HepG2 (cell line): Measurements from ENCODE around the gene UBA6. TPM values are rescaled to one million over a fixed set of nuclear protein-coding genes. Genes with fewer than 3 reads are reported as not detected.

ENCODE experiments used
- ATF1 ChIP-seq: IDR thresholded peaks from 2 replicates; pipeline ENCODE4 v1.6.1; 2016; ENCODE audit warnings: mild to moderate bottlenecking, control low read depth
- ATF2 ChIP-seq: sonication (generic); formaldehyde crosslinking; IDR thresholded peaks from 2 replicates; pipeline ENCODE4 v1.4.0; 2020; ENCODE audit warnings: missing genetic modification reagents
- CC2D1A ChIP-seq: sonication (generic); formaldehyde crosslinking; IDR thresholded peaks from 2 replicates; pipeline ENCODE4 v1.8.1; 2023; ENCODE audit warnings: mild to moderate bottlenecking, missing genetic modification reagents
- FOXK2 ChIP-seq: fragments of 450-650 bp; IDR thresholded peaks from 2 replicates; pipeline ENCODE4 v1.6.1; 2016
- GABPA ChIP-seq, 2 experiments: IDR thresholded peaks; 2 replicates each; pipeline ENCODE4 v1.6.1; 2011 to 2016; ENCODE audit warnings: low read depth in 2 of 2, low read length in 1 of 2, missing biosample characterization in 1 of 2, missing genetic modification characterization in 1 of 2
- GFI1 ChIP-seq: sonication (generic); formaldehyde crosslinking; IDR thresholded peaks from 2 replicates; pipeline ENCODE4 v1.5.0; 2020; ENCODE audit warnings: missing genetic modification reagents, mild to moderate bottlenecking, borderline replicate concordance
- KAT7 ChIP-seq: IDR thresholded peaks from 2 replicates; pipeline ENCODE4 v1.6.1; 2018; ENCODE audit warnings: borderline replicate concordance, missing compliant biosample characterization
- LCORL ChIP-seq, 2 experiments: fragments of 450-650 bp in 1 of 2; sonication (generic) in 1 of 2; formaldehyde crosslinking in 1 of 2; IDR thresholded peaks; 2 replicates each; pipeline versions ENCODE4 v1.5.0 to v1.6.1; 2017 to 2020; ENCODE audit warnings: antibody characterized with exemption in 1 of 2, missing genetic modification reagents in 1 of 2
- MIER3 ChIP-seq: IDR thresholded peaks from 2 replicates; pipeline ENCODE4 v1.6.1; 2016; ENCODE audit warnings: missing compliant biosample characterization, borderline replicate concordance
- NONO ChIP-seq, 2 experiments: fragments of 450-650 bp in 1 of 2; sonication (generic) in 1 of 2; formaldehyde crosslinking in 1 of 2; IDR thresholded peaks in 1 of 2; conservative IDR thresholded peaks in 1 of 2; 2 replicates each; pipeline versions ENCODE4 v1.6.1 to v1.8.0; 2017 to 2022; ENCODE audit warnings: mild to moderate bottlenecking in 1 of 2, missing genetic modification reagents in 1 of 2, moderate library complexity in 1 of 2
- RARA ChIP-seq: IDR thresholded peaks from 2 replicates; pipeline ENCODE4 v1.6.1; 2016; ENCODE audit warnings: missing genetic modification reagents, missing compliant biosample characterization
- ZNF12 ChIP-seq: sonication (generic); formaldehyde crosslinking; IDR thresholded peaks from 2 replicates; pipeline ENCODE4 v1.5.0; 2020; ENCODE audit warnings: missing genetic modification reagents
- ZNF232 ChIP-seq: sonication (generic); formaldehyde crosslinking; IDR thresholded peaks from 2 replicates; pipeline ENCODE4 v1.4.0; 2020; ENCODE audit warnings: missing genetic modification reagents, borderline replicate concordance
- ZNF558 ChIP-seq: sonication (generic); formaldehyde crosslinking; IDR thresholded peaks from 2 replicates; pipeline ENCODE4 v1.9.0; 2022; ENCODE audit warnings: mild to moderate bottlenecking, missing genetic modification reagents, borderline replicate concordance
- ZNF788 ChIP-seq: sonication (generic); formaldehyde crosslinking; IDR thresholded peaks from 2 replicates; pipeline ENCODE4 v1.5.0; 2020; ENCODE audit warnings: mild to moderate bottlenecking, missing genetic modification reagents, borderline replicate concordance
- ZSCAN31 ChIP-seq: sonication (generic); formaldehyde crosslinking; IDR thresholded peaks from 2 replicates; pipeline ENCODE4 v1.5.0; 2020; ENCODE audit warnings: low read depth, mild to moderate bottlenecking, missing genetic modification reagents
- polyA plus RNA-seq, 8 experiments: library from polyadenylated mRNA; depleted of rRNA in 3 of 8; stranded (reverse) in 7 of 8; unstranded in 1 of 8; fragments of >200 nt; fragmentation: Illumina TruSeq in 4 of 8; extraction: Trizol in 4 of 8; gene quantifications; 2 replicates each; pipeline versions ENCODE4 v1.2.1 to v1.2.3, GENCODE V29; 2011 to 2016; ENCODE audit warnings: low read depth in 4 of 8, missing spikeins in 1 of 8, mixed read lengths in 1 of 8; ENCODE audit not compliant: insufficient read depth in 1 of 8
- total RNA-seq, 5 experiments: library from RNA; depleted of rRNA; stranded (reverse); fragments of >200 nt; fragmentation: Illumina TruSeq; extraction: Trizol; gene quantifications; 2 replicates each; pipeline ENCODE4 v1.2.3, GENCODE V29; 2016; ENCODE audit warnings: low read depth in 1 of 5
- TF ChIP-seq, protein P1 (sequence below): IDR thresholded peaks from 2 replicates; pipeline ENCODE4 v1.4.0; 2020; ENCODE audit warnings: mild to moderate bottlenecking, missing genetic modification reagents
- TF ChIP-seq, protein P2 (sequence below): sonication (generic); formaldehyde crosslinking; IDR thresholded peaks from 2 replicates; pipeline ENCODE4 v1.4.0; 2020; ENCODE audit warnings: missing genetic modification reagents, borderline replicate concordance

The UBA6 gene
- total and polyA plus RNA-seq, 2 of the 13 experiments (the other 11 are each of a cell fraction or from before 2014, with no cell fraction given) = 33.3 to 75.4 TPM

- TF ChIP-seq, protein P1, sequence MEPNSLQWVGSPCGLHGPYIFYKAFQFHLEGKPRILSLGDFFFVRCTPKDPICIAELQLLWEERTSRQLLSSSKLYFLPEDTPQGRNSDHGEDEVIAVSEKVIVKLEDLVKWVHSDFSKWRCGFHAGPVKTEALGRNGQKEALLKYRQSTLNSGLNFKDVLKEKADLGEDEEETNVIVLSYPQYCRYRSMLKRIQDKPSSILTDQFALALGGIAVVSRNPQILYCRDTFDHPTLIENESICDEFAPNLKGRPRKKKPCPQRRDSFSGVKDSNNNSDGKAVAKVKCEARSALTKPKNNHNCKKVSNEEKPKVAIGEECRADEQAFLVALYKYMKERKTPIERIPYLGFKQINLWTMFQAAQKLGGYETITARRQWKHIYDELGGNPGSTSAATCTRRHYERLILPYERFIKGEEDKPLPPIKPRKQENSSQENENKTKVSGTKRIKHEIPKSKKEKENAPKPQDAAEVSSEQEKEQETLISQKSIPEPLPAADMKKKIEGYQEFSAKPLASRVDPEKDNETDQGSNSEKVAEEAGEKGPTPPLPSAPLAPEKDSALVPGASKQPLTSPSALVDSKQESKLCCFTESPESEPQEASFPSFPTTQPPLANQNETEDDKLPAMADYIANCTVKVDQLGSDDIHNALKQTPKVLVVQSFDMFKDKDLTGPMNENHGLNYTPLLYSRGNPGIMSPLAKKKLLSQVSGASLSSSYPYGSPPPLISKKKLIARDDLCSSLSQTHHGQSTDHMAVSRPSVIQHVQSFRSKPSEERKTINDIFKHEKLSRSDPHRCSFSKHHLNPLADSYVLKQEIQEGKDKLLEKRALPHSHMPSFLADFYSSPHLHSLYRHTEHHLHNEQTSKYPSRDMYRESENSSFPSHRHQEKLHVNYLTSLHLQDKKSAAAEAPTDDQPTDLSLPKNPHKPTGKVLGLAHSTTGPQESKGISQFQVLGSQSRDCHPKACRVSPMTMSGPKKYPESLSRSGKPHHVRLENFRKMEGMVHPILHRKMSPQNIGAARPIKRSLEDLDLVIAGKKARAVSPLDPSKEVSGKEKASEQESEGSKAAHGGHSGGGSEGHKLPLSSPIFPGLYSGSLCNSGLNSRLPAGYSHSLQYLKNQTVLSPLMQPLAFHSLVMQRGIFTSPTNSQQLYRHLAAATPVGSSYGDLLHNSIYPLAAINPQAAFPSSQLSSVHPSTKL (CRISPR knock-in tag) = peak; percentile 67
- TF ChIP-seq, protein P2, sequence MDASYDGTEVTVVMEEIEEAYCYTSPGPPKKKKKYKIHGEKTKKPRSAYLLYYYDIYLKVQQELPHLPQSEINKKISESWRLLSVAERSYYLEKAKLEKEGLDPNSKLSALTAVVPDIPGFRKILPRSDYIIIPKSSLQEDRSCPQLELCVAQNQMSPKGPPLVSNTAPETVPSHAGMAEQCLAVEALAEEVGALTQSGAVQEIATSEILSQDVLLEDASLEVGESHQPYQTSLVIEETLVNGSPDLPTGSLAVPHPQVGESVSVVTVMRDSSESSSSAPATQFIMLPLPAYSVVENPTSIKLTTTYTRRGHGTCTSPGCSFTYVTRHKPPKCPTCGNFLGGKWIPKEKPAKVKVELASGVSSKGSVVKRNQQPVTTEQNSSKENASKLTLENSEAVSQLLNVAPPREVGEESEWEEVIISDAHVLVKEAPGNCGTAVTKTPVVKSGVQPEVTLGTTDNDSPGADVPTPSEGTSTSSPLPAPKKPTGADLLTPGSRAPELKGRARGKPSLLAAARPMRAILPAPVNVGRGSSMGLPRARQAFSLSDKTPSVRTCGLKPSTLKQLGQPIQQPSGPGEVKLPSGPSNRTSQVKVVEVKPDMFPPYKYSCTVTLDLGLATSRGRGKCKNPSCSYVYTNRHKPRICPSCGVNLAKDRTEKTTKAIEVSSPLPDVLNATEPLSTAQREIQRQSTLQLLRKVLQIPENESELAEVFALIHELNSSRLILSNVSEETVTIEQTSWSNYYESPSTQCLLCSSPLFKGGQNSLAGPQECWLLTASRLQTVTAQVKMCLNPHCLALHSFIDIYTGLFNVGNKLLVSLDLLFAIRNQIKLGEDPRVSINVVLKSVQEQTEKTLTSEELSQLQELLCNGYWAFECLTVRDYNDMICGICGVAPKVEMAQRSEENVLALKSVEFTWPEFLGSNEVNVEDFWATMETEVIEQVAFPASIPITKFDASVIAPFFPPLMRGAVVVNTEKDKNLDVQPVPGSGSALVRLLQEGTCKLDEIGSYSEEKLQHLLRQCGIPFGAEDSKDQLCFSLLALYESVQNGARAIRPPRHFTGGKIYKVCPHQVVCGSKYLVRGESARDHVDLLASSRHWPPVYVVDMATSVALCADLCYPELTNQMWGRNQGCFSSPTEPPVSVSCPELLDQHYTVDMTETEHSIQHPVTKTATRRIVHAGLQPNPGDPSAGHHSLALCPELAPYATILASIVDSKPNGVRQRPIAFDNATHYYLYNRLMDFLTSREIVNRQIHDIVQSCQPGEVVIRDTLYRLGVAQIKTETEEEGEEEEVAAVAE (CRISPR knock-in tag) = peak; percentile 36; the same call in 1 of the 2 replicates
- TF ChIP-seq ZNF788 (CRISPR knock-in tag) = peak; percentile 56; the same call in 1 of the 2 replicates
- peak; percentile 90 for TF ChIP-seq MIER3 (CRISPR knock-in tag)
- TF ChIP-seq ZSCAN31 = 0 out of 2 replicates have a peak, but pooled peaks have one; percentile 52
- no peak for TF ChIP-seq LCORL (IDR thresholded peaks at IDR 0.05)
- TF ChIP-seq LCORL (CRISPR knock-in tag; IDR thresholded peaks at IDR 0.05) = 0 out of 2 replicates have a peak, but pooled peaks have one; percentile 30
- TF ChIP-seq CC2D1A (CRISPR knock-in tag) = no peak
- peak; percentile 84 for TF ChIP-seq ATF2
- TF ChIP-seq NONO (IDR thresholded peaks at IDR 0.05) = no peak
- peak; percentile 85; the same call in 1 of the 2 replicates for TF ChIP-seq NONO (CRISPR knock-in tag; conservative IDR thresholded peaks at IDR 0.05)
- TF ChIP-seq RARA = peak; percentile 30; the same call in 1 of the 2 replicates
- peak; percentile 28; the same call in 1 of the 2 replicates for TF ChIP-seq ZNF12 (CRISPR knock-in tag)
- TF ChIP-seq GFI1 = no peak
- peak; percentile 81 for TF ChIP-seq ATF1 (CRISPR knock-in tag)
- TF ChIP-seq ZNF232 (CRISPR knock-in tag) = peak; percentile 98
- no peak; the same call in 1 of the 2 replicates for TF ChIP-seq ZNF558
- peak; percentile 85 for TF ChIP-seq GABPA (IDR thresholded peaks at IDR 0.05; ENCODE audit: low read depth, low read length)
- peak; percentile 91 for TF ChIP-seq GABPA (CRISPR knock-in tag; IDR thresholded peaks at IDR 0.05; ENCODE audit: low read depth)
- 0 out of 2 replicates have a peak, but pooled peaks have one; percentile 62 for TF ChIP-seq FOXK2
- peak; percentile 68; the same call in 1 of the 2 replicates for TF ChIP-seq KAT7 (CRISPR knock-in tag)
Observed at GRCh38 chr4:67700738-67701516, at the start of gene UBA6 (continued).
